HPDE6-E6E7 (cell line): Measurements from ENCODE around the gene ZNF396.

Experiments
- DNase-seq: peaks from one replicate; pipeline ENCODE4 v3.0.0; 2011; ENCODE audit warnings: missing footprints; ENCODE audit errors: extremely low spot score

ZNF396 gene

DNA sequence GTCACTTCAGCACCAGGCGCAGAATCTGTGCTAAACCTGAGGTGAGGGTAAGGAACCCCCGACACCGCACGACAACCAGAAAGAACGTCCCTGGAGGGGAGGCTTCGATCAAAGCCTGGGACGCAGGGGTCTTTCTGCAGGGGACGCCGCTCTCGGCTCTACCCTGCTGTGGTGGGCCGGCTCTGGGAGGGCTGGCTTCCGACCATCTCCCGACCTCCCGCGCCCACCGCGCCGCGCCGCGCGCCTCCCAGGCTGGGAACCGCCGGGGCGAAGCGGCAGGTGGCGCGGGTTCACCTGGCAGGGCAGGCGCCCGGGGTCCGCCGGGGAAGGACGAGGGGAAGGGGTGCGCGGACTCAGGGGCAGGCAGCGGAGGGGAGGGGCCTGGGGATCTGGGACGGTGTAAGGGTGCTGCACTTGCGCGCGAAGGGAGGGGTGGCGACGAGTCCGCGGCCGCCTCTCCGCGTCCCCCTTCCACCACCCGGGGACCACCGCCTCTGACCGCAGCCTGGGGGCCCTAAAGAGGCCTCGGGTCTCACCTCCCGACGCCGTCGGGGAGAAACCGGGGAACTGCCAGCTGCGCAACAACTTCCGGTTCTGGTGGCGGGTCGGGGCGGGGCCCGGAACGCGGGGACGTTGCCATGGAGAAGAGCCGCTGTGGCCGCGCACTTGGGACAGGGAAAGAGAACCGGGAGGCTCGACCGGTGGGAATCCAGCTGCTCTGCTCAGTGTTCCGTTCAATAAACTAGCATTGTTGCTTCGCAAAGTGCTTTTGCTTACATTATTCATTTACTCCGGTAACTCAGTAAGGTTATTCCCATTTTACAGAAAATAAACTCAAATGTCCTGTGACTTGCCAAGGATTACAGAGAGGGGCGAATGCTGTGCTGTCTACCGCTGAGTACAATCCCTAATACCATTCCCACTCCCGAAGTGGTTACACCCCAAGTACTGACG, at the start of gene ZNF396:
ZNF396 (minus strand) TSS at position 596 of the 954 bp plus-strand sequence. CDS start 3,045 bp downstream, outside the sequence.
- DNase-seq = peak; percentile 53

DNA sequence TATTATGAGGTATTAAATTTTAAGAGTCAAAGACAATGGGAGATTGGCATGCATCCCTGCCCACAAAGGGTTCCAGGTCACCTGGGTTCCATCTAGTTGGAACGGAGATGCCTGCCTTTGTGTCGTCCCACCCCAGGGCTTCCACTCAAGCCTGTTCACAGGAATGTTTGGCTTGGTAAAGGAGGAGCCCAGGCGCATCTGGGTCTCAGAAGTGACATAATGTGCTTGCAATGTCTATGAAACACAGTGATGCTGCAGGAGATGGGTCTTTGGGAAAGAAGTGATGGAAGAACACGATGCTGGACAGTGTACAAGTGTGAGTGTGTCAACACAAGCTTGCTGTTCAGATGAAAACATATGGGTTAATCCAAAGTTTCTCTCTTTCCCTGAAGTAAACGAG, 49.6 kb upstream of the ZNF396 start:
- DNase-seq = no peak

DNA sequence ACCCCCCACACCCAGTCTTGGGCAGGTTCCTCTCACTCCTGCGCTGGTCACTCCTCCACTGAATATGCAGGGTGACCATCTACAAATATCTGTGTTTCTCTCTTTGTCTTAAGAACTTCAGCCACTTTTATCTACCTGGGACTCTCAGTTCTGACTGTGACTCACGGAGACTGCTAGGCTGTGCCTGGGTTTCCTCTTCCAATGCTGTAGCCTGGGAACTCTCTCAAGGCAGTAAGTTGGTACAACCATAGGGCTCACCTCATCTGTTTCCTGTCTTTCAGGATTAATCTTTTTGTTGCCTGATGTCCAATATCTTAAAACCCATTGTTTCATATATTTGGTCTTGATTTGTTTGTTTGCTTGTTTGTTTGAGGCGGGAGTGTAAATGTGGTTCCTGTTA, 47.2 kb upstream of the ZNF396 start:
- DNase-seq = no peak

- no peak for DNase-seq
These were observed 45.1 kb upstream of the ZNF396 start for GRCh38 chr18:35422237-35422636.

GRCh38 chr18:35418610-35419009, 41.5 kb upstream of the ZNF396 start:
- no peak for DNase-seq

- DNase-seq = no peak
These were observed 40.1 kb upstream of the ZNF396 start for GRCh38 chr18:35417223-35417622.

DNA sequence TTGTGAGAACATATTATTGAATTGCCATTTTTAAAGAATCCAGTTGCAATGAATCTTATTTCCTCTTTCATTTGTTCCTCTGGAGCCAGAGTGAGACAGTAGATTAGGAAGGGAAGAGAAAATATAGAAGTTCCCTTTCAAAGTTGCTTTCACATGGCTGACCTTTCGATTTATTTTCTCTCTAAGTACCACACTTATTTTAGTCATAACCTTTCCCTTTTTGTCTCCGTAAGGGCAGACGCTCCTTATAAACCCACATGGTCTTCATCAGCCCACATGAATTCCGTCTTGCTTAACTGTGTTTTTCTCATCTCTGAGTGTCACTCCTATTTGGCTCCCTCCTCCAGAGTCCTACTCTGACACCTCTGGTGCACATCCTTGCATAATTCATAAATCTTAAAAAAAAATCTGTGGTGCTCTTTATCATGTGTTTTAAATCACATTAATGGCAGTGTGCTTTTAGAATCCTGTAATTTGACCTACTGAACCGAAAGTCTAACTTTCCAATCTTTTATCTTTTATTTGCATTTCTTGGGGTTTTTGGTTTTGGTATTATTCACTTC, 38.5 kb upstream of the ZNF396 start:
- no peak for DNase-seq

DNA sequence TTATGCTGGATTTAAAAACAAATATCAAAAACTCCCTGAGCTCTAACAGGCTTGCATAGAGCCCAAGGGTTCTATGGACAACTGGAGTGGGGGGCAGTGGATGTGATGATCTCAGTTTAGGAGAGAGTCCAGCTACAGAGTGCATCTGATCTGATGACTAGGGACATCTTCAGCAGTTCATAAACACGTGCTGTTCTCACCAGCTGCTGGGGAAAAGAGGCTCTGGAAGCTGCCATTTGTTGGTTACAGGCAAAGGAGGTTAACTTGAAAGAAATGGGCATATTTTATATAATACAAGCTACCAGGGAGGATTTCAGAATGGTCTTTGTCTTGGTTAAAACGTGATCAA, 36.0 kb upstream of the ZNF396 start:
- DNase-seq = no peak

DNA sequence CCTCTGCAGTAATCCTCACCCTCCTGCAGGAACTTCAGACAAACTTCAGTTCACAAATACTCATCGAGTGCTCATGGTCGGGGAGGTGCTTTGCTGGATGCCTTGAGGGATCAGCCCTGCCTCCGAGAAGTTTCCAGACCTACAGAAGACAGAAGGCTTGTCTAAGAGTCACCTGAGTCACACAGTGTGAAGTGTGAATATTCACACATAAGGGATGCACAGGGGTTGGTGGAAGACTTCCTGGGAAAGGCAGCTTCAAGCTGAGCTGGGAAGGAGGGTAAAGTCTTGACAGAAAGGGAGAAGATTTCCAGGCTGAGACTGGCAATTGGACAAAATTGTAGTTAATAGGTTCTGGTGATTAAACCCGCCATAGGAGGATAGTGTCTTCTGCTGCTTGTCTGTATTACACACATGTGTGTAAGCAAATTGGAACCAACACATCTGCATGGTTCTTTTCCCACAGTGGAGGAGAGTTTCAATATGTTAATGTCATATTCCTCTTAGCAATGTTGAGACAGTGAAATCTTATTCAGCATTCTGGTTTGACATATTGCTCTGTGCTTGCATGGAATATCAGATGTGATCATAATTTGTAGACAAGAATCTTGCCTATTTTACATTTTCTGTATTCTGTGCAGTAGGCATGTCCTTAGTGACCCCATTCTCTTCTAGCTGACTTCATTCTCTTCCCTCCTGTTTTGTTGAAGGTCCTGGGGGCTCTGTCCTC, 34.7 kb upstream of the ZNF396 start:
- no peak for DNase-seq

DNA sequence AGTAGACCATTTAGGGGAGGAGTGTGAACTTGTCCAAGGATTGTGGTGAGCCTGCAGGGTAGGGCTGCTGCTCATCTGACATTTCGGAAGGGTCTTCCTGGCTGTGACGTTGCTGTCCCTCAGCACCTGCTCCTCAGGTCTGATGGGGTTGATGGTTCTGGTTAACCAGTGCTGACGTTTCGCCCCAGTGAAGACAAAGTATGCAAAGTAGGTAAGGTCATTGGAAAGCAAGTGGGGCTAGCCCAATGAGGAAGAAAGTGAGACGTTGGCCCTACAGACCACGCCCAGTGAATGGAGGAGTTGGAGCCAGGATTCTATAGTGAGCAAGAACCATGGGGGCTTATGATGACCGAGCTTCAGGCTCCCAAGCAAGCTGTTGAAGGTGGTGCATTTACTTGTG, 33.4 kb upstream of the ZNF396 start:
- no peak for DNase-seq

- DNase-seq = no peak
These were observed 32.8 kb upstream of the ZNF396 start for GRCh38 chr18:35409911-35410310.

DNA sequence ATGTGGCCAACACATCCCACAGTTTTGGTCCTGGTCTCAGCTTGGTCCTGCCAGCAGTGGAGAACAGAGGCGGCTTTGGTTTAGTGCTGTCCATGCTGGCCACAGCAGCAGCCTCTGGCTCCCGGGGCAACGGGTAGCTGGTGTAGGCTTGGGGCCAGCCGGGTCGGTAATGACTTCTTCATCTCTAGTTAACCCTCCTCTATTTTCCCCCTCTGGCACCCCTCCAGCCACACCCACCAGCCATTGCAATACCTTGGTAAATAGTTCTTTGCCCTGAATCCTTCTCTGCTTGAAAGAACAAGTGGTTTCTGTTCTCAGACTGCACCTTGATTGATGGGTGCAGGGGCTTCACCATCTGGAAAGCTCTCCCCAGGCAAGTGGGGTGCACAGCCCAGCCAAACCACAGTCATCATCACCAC, 31.7 kb upstream of the ZNF396 start:
- no peak for DNase-seq

GRCh38 chr18:35407871-35408481, 30.8 kb upstream of the ZNF396 start:
- peak; percentile 21 for DNase-seq

- DNase-seq = no peak
These were observed 29.5 kb upstream of the ZNF396 start for GRCh38 chr18:35406666-35407065.

DNA sequence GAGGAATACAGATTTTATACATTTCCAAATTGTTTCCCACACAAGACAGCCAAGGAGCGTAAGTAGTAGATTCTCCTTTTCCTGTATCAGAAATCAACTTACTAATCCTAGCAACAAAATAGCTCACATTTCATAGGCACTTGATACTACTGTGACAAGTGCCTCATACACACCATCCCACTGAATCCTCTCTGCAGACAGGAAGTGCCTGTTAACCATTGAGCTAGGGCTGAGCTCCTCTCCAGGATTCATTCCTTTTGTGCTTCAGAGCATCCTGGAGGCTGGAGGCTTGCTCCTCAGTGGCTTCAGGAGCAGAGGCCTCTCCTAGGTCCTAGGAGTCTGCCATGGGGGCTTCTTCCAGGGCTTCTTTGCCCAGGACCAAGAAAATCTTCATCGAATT, 20.8 kb upstream of the ZNF396 start:
- DNase-seq = no peak

GRCh38 chr18:35393716-35394115, 16.6 kb upstream of the ZNF396 start:
- no peak for DNase-seq

- DNase-seq = no peak
These were observed 15.2 kb upstream of the ZNF396 start for GRCh38 chr18:35392375-35392774.

DNA sequence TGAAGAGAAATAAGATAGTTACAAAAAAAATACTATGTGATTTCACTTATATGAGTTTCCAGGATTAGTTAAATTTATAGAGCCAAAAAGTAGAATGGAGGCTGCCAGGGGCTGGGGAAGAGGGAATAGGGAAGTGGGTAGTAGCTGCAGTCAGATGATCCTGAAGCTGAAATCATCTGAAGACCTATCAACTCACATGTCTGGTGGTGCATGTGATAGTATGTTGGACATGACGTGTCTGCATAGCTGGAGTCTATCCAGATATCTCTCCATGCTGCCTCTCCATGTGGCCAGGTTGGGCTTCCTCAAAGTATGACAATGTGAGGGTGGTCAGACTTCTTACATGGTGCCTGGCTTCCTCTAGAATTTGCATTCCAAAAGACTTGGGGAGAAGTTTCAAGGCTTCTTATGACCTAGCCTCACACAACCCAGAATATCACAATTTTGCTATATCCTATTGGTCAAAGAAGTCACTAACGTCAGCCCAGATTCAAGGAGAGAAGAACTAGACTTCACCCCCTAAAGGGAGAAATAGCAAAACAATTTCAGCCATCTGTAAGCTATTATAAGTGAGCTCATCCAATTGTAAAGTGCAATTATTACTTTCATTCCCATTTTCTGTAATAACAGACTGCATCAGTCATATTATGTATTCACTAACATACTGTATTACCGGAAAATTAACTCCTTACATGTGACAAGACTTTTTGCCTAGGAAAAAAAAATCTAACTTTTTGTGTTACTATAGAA, 14.0 kb upstream of the ZNF396 start:
- no peak for DNase-seq

DNA sequence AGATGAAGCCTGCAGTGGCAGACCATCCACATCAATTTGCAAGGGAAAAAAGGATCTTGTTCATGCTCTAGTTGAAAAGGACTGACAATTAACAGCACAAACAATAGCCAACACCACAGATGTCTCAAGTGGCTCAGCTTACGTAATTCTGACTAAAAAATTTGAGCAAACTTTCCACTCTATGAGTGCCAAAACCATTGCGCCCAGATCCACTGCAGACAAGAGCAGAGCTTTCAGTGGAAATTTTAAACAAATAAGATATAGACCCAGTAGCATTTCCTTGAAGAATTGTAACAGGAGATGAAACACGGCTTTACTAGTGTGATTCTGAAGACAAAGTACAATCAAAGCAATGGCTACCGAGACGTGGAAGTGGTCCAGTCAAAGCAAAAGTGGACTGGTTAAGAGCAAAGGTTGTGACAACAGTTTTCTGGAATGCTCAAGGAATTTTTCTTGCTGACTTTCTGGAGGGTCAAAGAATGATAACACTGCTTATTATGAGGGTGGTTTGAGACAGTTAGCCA, 12.0 kb upstream of the ZNF396 start:
- no peak for DNase-seq

GRCh38 chr18:35387152-35387571, 10.0 kb upstream of the ZNF396 start:
- DNase-seq = peak; percentile 23

DNA sequence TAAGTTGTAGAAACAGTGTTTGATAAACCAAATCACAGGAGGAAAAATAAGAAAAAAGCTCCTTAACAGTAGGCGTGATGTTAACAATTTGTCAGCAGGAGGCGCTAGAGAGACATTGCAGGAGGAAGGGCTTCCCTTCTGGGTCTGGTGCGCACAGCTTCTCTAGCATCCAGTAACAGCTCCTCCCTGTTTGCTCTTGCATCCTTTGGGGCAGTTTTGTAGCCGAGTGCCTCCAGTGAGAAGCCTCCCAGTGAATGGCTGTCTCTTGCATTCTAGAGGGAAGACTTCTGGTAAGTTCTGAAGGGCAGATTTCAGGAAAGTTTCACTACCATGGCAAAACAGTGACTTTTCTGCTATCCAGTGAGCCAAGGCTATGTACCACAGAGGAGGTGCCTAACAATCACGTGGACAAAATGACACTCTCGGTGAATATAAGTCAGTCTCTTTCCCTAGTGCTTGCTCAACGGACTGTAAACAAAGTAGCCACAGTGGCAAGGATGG, 9.5 kb upstream of the ZNF396 start:
- DNase-seq = peak; percentile 54
